Fibroblast of lung (primary cell): ENCODE measurements around the gene SCTR. TPM values are rescaled to one million over a fixed set of nuclear protein-coding genes. Genes with fewer than 3 reads are reported as not detected.

Experiments used
- DNase-seq, 2 donors: peaks; one replicate each; pipeline versions ENCODE4 v3.0.0 to v3.0.0-alpha.2; 2010; ENCODE audit warnings: low read depth in 2 of 2
- H2AFZ ChIP-seq: 2 replicates; pipeline ENCODE4 v1.5.1; 2012; ENCODE audit warnings: low read length, control low read depth, inconsistent platforms
- H3K27ac ChIP-seq: 2 replicates; pipeline ENCODE4 v1.5.1; 2011; ENCODE audit warnings: low read length, control low read depth; ENCODE audit not compliant: insufficient read depth
- H3K27me3 ChIP-seq: 2 replicates; pipeline ENCODE4 v1.5.1; 2011; ENCODE audit warnings: mild to moderate bottlenecking, low read length; ENCODE audit not compliant: control insufficient read depth, insufficient read depth
- H3K36me3 ChIP-seq: 2 replicates; pipeline ENCODE4 v1.5.1; 2011; ENCODE audit warnings: low read length; ENCODE audit not compliant: control insufficient read depth, insufficient read depth
- H3K4me1 ChIP-seq: 2 replicates; pipeline ENCODE4 v1.5.1; 2011; ENCODE audit warnings: low read length; ENCODE audit not compliant: control insufficient read depth, insufficient read depth; ENCODE audit errors: extremely low read depth
- H3K4me2 ChIP-seq: 2 replicates; pipeline ENCODE4 v1.5.1; 2011; ENCODE audit warnings: low read length, control low read depth; ENCODE audit not compliant: insufficient read depth; ENCODE audit errors: extremely low read depth
- H3K4me3 ChIP-seq, 4 experiments: fragments of 200-600 bp in 1 of 4; sonication (generic) in 1 of 4; replicated peaks in 1 of 4; 2 replicates each; pipeline ENCODE4 v1.5.1; 2011 to 2016; ENCODE audit warnings: low read length in 4 of 4, low read depth in 3 of 4, mild to moderate bottlenecking in 3 of 4, control low read depth in 2 of 4, inconsistent platforms in 1 of 4, mixed read lengths in 1 of 4; ENCODE audit not compliant: insufficient read depth in 1 of 4; ENCODE audit errors: control extremely low read depth in 1 of 4
- H3K79me2 ChIP-seq: 2 replicates; pipeline ENCODE4 v1.5.1; 2012; ENCODE audit warnings: mild to moderate bottlenecking, low read length, inconsistent platforms; ENCODE audit not compliant: control insufficient read depth, insufficient read depth
- H3K9ac ChIP-seq: 2 replicates; pipeline ENCODE4 v1.5.1; 2011; ENCODE audit warnings: mild to moderate bottlenecking, low read length, control low read depth; ENCODE audit not compliant: insufficient read depth
- H3K9me3 ChIP-seq: 2 replicates; pipeline ENCODE4 v1.5.1; 2012; ENCODE audit warnings: low read depth, low read length; ENCODE audit not compliant: control insufficient read depth, insufficient read depth
- H4K20me1 ChIP-seq: 2 replicates; pipeline ENCODE4 v1.5.1; 2011; ENCODE audit warnings: low read length; ENCODE audit not compliant: control insufficient read depth, insufficient read depth; ENCODE audit errors: extremely low read depth
- EZH2 ChIP-seq: IDR thresholded peaks from 2 replicates; pipeline ENCODE4 v1.5.1; 2012; ENCODE audit warnings: low read length, control low read depth, mild to moderate bottlenecking; ENCODE audit errors: missing control alignments
- polyA plus RNA-seq, 2 donors: library from polyadenylated mRNA; depleted of rRNA in 1 of 2; stranded (reverse) in 1 of 2; unstranded in 1 of 2; fragments of >200 nt; gene quantifications; 2 replicates each; pipeline ENCODE4 v1.2.1, GENCODE V29; 2011 to 2012; ENCODE audit warnings: missing spikeins in 1 of 2
- total RNA-seq: library from RNA; depleted of rRNA; stranded (reverse); fragments of >200 nt; gene quantifications from 2 replicates; pipeline ENCODE4 v1.2.1, GENCODE V29; 2014
- TF ChIP-seq, protein P1 (sequence below), 2 donors: IDR thresholded peaks in 1 of 2; conservative IDR thresholded peaks in 1 of 2; 1 replicate in 1 of 2; 2 replicates in 1 of 2; pipeline ENCODE4 v1.5.1; 2011 to 2012; ENCODE audit warnings: low read length in 2 of 2, control low read depth in 1 of 2, inconsistent platforms in 1 of 2, low read depth in 1 of 2, mild to moderate bottlenecking in 1 of 2

The SCTR gene
- total and polyA plus RNA-seq, 2 donors (not counting 1 experiment from before 2014, with no cell fraction given) = not detected

DNA sequence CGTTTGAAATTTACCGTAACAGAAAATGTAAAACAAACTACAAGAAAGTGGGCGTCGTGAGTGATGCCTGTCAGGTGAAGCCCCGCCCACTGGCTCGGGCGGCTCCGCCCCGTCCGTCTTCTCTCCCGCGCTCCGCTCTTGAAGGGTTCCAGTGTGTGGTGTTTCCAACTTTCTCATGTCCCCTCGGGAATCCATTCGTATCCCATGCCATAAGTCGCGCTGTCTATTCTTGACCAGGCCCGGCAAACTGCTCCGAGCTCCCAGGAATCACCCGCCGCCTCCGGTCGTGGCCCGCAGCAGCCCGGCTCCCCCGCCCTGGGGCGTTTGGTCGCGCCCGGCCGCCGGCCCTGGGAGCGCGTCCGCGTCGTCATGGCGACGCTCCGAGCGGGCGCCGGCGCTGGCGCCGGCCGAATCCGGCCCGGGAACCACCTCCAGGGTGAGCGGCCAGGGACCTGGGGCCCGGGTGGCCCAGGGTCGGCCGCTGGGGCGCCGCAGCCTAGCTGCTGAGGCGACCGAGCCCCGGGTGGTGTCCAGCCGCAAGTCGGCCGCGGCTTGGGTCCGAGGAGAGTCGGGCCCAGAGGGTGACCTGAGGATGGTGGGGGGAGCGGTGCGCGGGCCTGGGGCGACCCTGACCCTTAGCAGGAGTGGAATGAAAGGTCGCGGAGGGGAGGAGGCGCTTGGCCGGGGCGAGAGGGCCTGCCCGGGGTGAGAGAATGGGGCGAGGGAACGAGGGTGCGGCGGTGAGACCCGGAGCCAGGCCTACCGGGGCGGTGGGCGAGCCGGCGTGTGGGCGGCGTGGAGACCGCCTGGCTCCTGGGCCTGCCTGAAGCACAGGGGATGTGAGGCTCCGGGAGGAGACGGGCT lies 20.0 kb upstream of the SCTR start, which contains the start of gene CFAP221:
CFAP221 (plus strand) TSS at position 375 of the 864 bp plus-strand sequence. CDS start 1,683 bp downstream, outside the sequence.
- no peaks in the 10 kb centered on the region for H3K36me3 ChIP-seq
- H3K9me3 ChIP-seq = no peaks in the 10 kb centered on the region
- H3K4me1 ChIP-seq = no peaks in the 10 kb centered on the region
- peak; percentile 47 for TF ChIP-seq EZH2
- TF ChIP-seq, protein P1, sequence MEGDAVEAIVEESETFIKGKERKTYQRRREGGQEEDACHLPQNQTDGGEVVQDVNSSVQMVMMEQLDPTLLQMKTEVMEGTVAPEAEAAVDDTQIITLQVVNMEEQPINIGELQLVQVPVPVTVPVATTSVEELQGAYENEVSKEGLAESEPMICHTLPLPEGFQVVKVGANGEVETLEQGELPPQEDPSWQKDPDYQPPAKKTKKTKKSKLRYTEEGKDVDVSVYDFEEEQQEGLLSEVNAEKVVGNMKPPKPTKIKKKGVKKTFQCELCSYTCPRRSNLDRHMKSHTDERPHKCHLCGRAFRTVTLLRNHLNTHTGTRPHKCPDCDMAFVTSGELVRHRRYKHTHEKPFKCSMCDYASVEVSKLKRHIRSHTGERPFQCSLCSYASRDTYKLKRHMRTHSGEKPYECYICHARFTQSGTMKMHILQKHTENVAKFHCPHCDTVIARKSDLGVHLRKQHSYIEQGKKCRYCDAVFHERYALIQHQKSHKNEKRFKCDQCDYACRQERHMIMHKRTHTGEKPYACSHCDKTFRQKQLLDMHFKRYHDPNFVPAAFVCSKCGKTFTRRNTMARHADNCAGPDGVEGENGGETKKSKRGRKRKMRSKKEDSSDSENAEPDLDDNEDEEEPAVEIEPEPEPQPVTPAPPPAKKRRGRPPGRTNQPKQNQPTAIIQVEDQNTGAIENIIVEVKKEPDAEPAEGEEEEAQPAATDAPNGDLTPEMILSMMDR (conservative IDR thresholded peaks at IDR 0.05 in 1 of 2, IDR thresholded peaks at IDR 0.05 in 1 of 2; ENCODE audit: low read depth in 1 of 2, low read length in 2 of 2) = no peak
- peak within 1 kb of the TSS; percentile 45 for H3K9ac ChIP-seq
- H3K4me3 ChIP-seq = peak within 1 kb of the TSS; percentile 30 to 62 (median 48)
- DNase-seq = peak; percentile 55
- H3K27me3 ChIP-seq = peaks cover 15% of the 10 kb centered on the region
- peak within 1 kb of the TSS; percentile 76 for H3K4me2 ChIP-seq
- H4K20me1 ChIP-seq = no peaks in the 10 kb centered on the region
- peak within 1 kb of the TSS; percentile 85 for H2AFZ ChIP-seq
- H3K79me2 ChIP-seq = no peaks in the 10 kb centered on the region
- no peak within 1 kb of the TSS for H3K27ac ChIP-seq

DNA sequence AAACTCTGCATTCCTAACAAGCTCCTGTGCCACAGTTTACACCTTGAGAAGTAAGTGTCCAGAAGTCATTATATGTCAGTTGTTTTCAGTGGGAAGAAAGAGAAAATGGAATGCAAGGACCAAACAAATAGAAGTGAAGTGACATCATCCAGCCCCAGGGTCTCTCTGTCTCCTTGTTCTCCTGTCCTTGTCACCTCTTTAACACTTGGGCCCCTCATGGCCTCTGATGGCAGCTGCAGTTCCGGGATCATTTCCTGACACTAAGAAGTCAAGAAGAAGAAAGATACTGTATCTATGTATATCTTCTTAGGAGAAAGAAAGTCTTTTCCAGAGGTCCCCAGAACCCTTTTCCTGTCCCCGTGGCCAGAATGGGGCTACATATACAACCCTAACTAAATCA lies 17.2 kb upstream of the SCTR start:
- no peak overlapping the region for H3K27ac ChIP-seq
- no peaks in the 10 kb centered on the region for H3K36me3 ChIP-seq
- H4K20me1 ChIP-seq = no peaks in the 10 kb centered on the region
- no peak overlapping the region for H3K9ac ChIP-seq
- H3K27me3 ChIP-seq = peaks cover 12% of the 10 kb centered on the region
- no peaks in the 10 kb centered on the region for H3K9me3 ChIP-seq
- no peaks in the 10 kb centered on the region for H3K79me2 ChIP-seq
- TF ChIP-seq, protein P1 (conservative IDR thresholded peaks at IDR 0.05 in 1 of 2, IDR thresholded peaks at IDR 0.05 in 1 of 2; ENCODE audit: low read depth in 1 of 2, low read length in 2 of 2) = no peak
- TF ChIP-seq EZH2 = no peak
- H3K4me3 ChIP-seq = no peak overlapping the region
- H2AFZ ChIP-seq = no peak overlapping the region
- no peak for DNase-seq
- H3K4me1 ChIP-seq = no peaks in the 10 kb centered on the region
- no peak overlapping the region for H3K4me2 ChIP-seq

DNA sequence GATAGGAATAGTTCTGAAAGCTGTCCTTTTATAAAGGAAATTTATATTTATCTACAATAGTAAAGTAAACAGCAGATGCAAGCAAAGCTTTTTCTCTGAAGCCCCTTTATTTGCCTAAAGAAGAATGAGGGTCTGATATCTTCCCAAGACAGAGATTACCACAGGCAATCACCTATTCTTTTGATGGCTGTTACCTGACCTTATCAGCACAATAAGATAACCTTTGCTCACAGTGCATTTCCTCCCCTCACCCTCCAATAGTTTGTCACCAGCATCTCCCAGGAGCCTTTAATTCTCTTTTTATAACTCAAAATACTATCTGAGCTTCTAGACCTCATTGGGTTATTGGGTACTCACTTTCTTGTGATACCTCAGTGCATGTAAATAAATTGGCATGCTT lies 13.5 kb upstream of the SCTR start:
- no peak overlapping the region for H3K9ac ChIP-seq

More for the DNA sequence above, 13.5 kb upstream of the SCTR start:
- Histone ChIP-seq H3K9me3 (no peaks in the 10 kb centered on the region), H3K36me3 (no peaks in the 10 kb centered on the region), H4K20me1 (no peaks in the 10 kb centered on the region), H2AFZ (no peak overlapping the region), H3K4me2 (no peak overlapping the region), H3K4me1 (no peaks in the 10 kb centered on the region), H3K27me3 (peaks cover 2% of the 10 kb centered on the region), H3K27ac (no peak overlapping the region), H3K79me2 (no peaks in the 10 kb centered on the region), H3K4me3 (no peak overlapping the region)
- no peak for DNase-seq
- TF ChIP-seq, protein P1 (conservative IDR thresholded peaks at IDR 0.05 in 1 of 2, IDR thresholded peaks at IDR 0.05 in 1 of 2; ENCODE audit: low read depth in 1 of 2, low read length in 2 of 2) = no peak
- no peak for TF ChIP-seq EZH2
